ENCODE measurements around the gene PLRG1.

Gene PLRG1

GRCh38 chr4:154569584-154569983 is 19.4 kb upstream of the PLRG1 start:
- Histone ChIP-seq H3K27me3 (ENCODE audit: control insufficient read depth, insufficient read depth, low read length) (no peaks in the 10 kb centered on the region), H3K27ac (ENCODE audit: low read depth, low read length) (no peak overlapping the region), H3K4me3 (ENCODE audit: low read depth, low read length) (no peak overlapping the region), H3K36me3 (ENCODE audit: control insufficient read depth, insufficient read depth, low read length) (no peaks in the 10 kb centered on the region), H3K9me3 (ENCODE audit: control insufficient read depth, insufficient read depth, low read length) (no peaks in the 10 kb centered on the region), H3K4me1 (ENCODE audit: control insufficient read depth, insufficient read depth, low read length) (no peaks in the 10 kb centered on the region; the same call in 1 of the 2 replicates), H3K9ac (ENCODE audit: low read depth, low read length) (no peak overlapping the region)

GRCh38 chr4:154569028-154569427 is 18.8 kb upstream of the PLRG1 start:
- Histone ChIP-seq H3K36me3 (ENCODE audit: control insufficient read depth, insufficient read depth, low read length) (no peaks in the 10 kb centered on the region), H3K9ac (ENCODE audit: low read depth, low read length) (no peak overlapping the region), H3K27me3 (ENCODE audit: control insufficient read depth, insufficient read depth, low read length) (no peaks in the 10 kb centered on the region), H3K27ac (ENCODE audit: low read depth, low read length) (no peak overlapping the region), H3K4me1 (ENCODE audit: control insufficient read depth, insufficient read depth, low read length) (no peaks in the 10 kb centered on the region; the same call in 1 of the 2 replicates), H3K4me3 (ENCODE audit: low read depth, low read length) (no peak overlapping the region), H3K9me3 (ENCODE audit: control insufficient read depth, insufficient read depth, low read length) (no peaks in the 10 kb centered on the region)

GRCh38 chr4:154566639-154567204 is 16.5 kb upstream of the PLRG1 start:
- Histone ChIP-seq H3K27me3 (ENCODE audit: control insufficient read depth, insufficient read depth, low read length) (no peaks in the 10 kb centered on the region), H3K4me1 (ENCODE audit: control insufficient read depth, insufficient read depth, low read length) (no peaks in the 10 kb centered on the region; the same call in 1 of the 2 replicates), H3K9ac (ENCODE audit: low read depth, low read length) (no peak overlapping the region)

GRCh38 chr4:154565704-154566103 is 15.5 kb upstream of the PLRG1 start:
- Histone ChIP-seq H3K9ac (ENCODE audit: low read depth, low read length) (no peak overlapping the region), H3K27me3 (ENCODE audit: control insufficient read depth, insufficient read depth, low read length) (no peaks in the 10 kb centered on the region), H3K9me3 (ENCODE audit: control insufficient read depth, insufficient read depth, low read length) (no peaks in the 10 kb centered on the region), H3K4me3 (ENCODE audit: low read depth, low read length) (no peak overlapping the region), H3K36me3 (ENCODE audit: control insufficient read depth, insufficient read depth, low read length) (no peaks in the 10 kb centered on the region), H3K4me1 (ENCODE audit: control insufficient read depth, insufficient read depth, low read length) (no peaks in the 10 kb centered on the region; the same call in 1 of the 2 replicates), H3K27ac (ENCODE audit: low read depth, low read length) (no peak overlapping the region)

More at GRCh38 chr4:154566639-154567204, 16.5 kb upstream of the PLRG1 start:
- no peak overlapping the region for H3K27ac ChIP-seq (ENCODE audit: low read depth, low read length)
- no peaks in the 10 kb centered on the region for H3K9me3 ChIP-seq (ENCODE audit: control insufficient read depth, insufficient read depth, low read length)
- no peak overlapping the region for H3K4me3 ChIP-seq (ENCODE audit: low read depth, low read length)
- no peaks in the 10 kb centered on the region for H3K36me3 ChIP-seq (ENCODE audit: control insufficient read depth, insufficient read depth, low read length)

DNA sequence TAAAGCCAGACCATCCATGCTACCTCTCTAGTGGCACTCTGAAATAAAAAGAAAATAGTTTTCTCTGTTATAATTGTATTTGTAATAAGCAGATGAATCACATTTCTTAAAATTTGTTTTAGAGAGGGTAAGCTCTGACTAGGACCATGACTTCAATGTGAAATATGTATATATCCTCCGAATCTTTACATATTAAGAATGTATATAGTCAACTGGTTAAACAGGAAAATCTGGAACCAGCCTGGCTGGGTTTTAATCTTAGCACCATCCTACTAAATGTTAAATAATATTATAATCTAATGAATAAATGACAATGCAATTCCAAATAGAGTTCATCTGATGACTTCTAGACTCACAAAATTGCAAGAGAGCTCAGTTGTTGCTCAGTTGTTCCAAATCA is 14.1 kb upstream of the PLRG1 start:
- no peaks in the 10 kb centered on the region for H3K9me3 ChIP-seq (ENCODE audit: control insufficient read depth, insufficient read depth, low read length)
- H3K27me3 ChIP-seq (ENCODE audit: control insufficient read depth, insufficient read depth, low read length): no peaks in the 10 kb centered on the region
- no peaks in the 10 kb centered on the region; the same call in 1 of the 2 replicates for H3K4me1 ChIP-seq (ENCODE audit: control insufficient read depth, insufficient read depth, low read length)
- H3K4me3 ChIP-seq (ENCODE audit: low read depth, low read length): no peak overlapping the region
- H3K27ac ChIP-seq (ENCODE audit: low read depth, low read length): no peak overlapping the region
- no peaks in the 10 kb centered on the region for H3K36me3 ChIP-seq (ENCODE audit: control insufficient read depth, insufficient read depth, low read length)
- H3K9ac ChIP-seq (ENCODE audit: low read depth, low read length): no peak overlapping the region

GRCh38 chr4:154562697-154563254 is 12.6 kb upstream of the PLRG1 start, which contains the start of gene FGB:
FGB (plus strand) TSS chr4:154563011; CDS start chr4:154563019, 8 bp downstream.
- Histone ChIP-seq H3K4me3 (ENCODE audit: low read depth, low read length) (no peak within 1 kb of the TSS), H3K36me3 (ENCODE audit: control insufficient read depth, insufficient read depth, low read length) (no peaks in the 10 kb centered on the region), H3K27ac (ENCODE audit: low read depth, low read length) (no peak within 1 kb of the TSS), H3K4me1 (ENCODE audit: control insufficient read depth, insufficient read depth, low read length) (no peaks in the 10 kb centered on the region; the same call in 1 of the 2 replicates), H3K27me3 (ENCODE audit: control insufficient read depth, insufficient read depth, low read length) (no peaks in the 10 kb centered on the region), H3K9me3 (ENCODE audit: control insufficient read depth, insufficient read depth, low read length) (no peaks in the 10 kb centered on the region), H3K9ac (ENCODE audit: low read depth, low read length) (no peak within 1 kb of the TSS)

DNA sequence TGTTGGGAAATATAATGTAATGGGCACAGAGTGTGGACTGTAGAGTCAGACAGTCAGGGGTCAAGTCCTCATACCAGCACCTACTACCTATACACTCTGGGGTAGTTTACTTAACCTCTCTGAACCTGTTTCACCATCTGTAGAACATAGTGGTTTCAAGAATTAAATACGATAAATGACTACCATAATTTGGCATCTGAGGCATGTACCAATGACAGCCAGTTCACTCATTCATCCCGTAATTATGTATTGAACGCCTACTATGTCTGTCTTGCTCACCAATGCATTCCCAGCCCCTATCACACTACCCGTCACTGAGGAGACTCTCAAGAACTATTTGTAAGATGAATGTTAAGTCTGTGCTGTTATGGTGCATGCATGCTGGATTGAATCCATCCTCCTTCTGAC is 10.6 kb upstream of the PLRG1 start:
- Histone ChIP-seq H3K4me1 (ENCODE audit: control insufficient read depth, insufficient read depth, low read length) (no peaks in the 10 kb centered on the region), H3K27ac (ENCODE audit: low read depth, low read length) (no peak overlapping the region), H3K9me3 (ENCODE audit: control insufficient read depth, insufficient read depth, low read length) (no peaks in the 10 kb centered on the region), H3K4me3 (ENCODE audit: low read depth, low read length) (no peak overlapping the region), H3K36me3 (ENCODE audit: control insufficient read depth, insufficient read depth, low read length) (no peaks in the 10 kb centered on the region), H3K27me3 (ENCODE audit: control insufficient read depth, insufficient read depth, low read length) (no peaks in the 10 kb centered on the region), H3K9ac (ENCODE audit: low read depth, low read length) (no peak overlapping the region)

- Histone ChIP-seq H3K36me3 (ENCODE audit: control insufficient read depth, insufficient read depth, low read length) (no peaks in the 10 kb centered on the region), H3K4me1 (ENCODE audit: control insufficient read depth, insufficient read depth, low read length) (no peaks in the 10 kb centered on the region), H3K4me3 (ENCODE audit: low read depth, low read length) (no peak overlapping the region), H3K27me3 (ENCODE audit: control insufficient read depth, insufficient read depth, low read length) (no peaks in the 10 kb centered on the region), H3K9ac (ENCODE audit: low read depth, low read length) (no peak overlapping the region), H3K27ac (ENCODE audit: low read depth, low read length) (no peak overlapping the region), H3K9me3 (ENCODE audit: control insufficient read depth, insufficient read depth, low read length) (no peaks in the 10 kb centered on the region)
These were observed 10.2 kb upstream of the PLRG1 start for GRCh38 chr4:154560419-154560801.

DNA sequence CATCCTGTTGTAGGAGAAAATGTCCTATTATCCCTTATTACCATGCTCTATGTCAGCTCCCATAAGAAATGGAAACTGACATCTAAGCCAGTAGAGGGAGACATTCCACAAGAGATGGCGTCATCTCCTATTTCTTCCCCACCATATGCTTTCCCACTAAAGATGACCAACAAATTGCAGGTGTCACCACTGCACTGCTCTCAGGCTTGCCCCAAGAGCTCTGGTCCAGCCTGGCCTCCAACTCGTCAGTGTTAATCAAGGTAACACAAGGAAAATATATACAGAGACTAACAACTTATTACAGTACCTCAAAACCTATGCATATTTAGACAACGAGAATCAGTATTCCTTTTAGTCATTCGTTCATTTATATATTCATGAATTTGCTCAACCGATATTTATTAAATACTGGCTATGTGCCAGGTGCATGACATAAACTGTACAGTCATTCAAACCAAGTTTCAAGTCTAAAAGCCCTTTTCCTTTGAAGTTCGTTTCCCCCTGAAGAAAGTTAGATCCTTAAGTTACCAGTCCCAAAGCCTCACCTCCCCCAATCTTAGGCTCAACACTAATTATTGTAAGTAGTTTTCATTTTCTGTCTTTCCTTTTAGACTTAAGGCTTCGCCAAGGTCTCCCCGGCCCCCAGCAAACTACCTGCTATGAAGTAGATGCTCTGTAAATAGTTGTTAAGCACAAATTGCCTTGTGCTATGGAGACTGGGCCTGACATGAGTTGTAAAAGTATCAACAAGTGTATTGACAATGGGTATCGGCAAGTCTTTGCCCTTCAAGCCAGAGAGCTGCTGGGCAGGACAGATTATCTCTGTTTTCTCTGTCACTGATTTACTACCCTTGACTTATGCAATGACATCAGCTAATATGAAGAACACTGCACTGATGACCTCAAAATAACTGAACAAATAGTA is 9.6 kb upstream of the PLRG1 start:
- Histone ChIP-seq H3K4me1 (ENCODE audit: control insufficient read depth, insufficient read depth, low read length) (no peaks in the 10 kb centered on the region), H3K27me3 (ENCODE audit: control insufficient read depth, insufficient read depth, low read length) (no peaks in the 10 kb centered on the region), H3K27ac (ENCODE audit: low read depth, low read length) (no peak overlapping the region), H3K4me3 (ENCODE audit: low read depth, low read length) (no peak overlapping the region), H3K9me3 (ENCODE audit: control insufficient read depth, insufficient read depth, low read length) (no peaks in the 10 kb centered on the region), H3K36me3 (ENCODE audit: control insufficient read depth, insufficient read depth, low read length) (no peaks in the 10 kb centered on the region), H3K9ac (ENCODE audit: low read depth, low read length) (no peak overlapping the region)

DNA sequence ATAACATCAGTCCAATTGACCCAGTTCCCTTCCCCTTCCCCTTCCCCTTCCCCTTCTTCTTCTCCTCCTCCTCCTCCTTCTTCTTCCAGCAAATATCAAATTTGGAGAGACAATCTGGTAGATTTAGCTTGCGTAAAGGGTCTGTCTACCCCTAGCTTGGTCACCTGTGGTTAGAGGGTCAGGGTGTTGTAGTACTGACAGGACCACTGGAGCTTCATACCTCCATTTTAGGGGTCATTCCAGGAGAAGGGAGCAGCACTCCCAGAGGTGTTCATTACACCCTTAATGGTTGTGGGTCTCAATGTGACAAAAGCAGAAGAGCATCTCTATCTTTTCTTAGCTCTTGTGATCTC is 8.9 kb upstream of the PLRG1 start:
- Histone ChIP-seq H3K4me1 (ENCODE audit: control insufficient read depth, insufficient read depth, low read length) (no peaks in the 10 kb centered on the region), H3K36me3 (ENCODE audit: control insufficient read depth, insufficient read depth, low read length) (no peaks in the 10 kb centered on the region), H3K9me3 (ENCODE audit: control insufficient read depth, insufficient read depth, low read length) (no peaks in the 10 kb centered on the region), H3K9ac (ENCODE audit: low read depth, low read length) (no peak overlapping the region), H3K27ac (ENCODE audit: low read depth, low read length) (no peak overlapping the region), H3K27me3 (ENCODE audit: control insufficient read depth, insufficient read depth, low read length) (no peaks in the 10 kb centered on the region), H3K4me3 (ENCODE audit: low read depth, low read length) (no peak overlapping the region)
